ENCODE results near the gene PDE6B. TPM values are rescaled to one million over a fixed set of nuclear protein-coding genes. Genes with fewer than 3 reads are reported as not detected.

Gene PDE6B
- total and polyA plus RNA-seq, 2 of the 13 experiments (the other 11 are each of a cell fraction or from before 2014, with no cell fraction given): 0.38 to 0.40 TPM

GRCh38 chr4:605702-606425, 19.5 kb upstream of the PDE6B start (continued):
- TF ChIP-seq, protein P1, sequence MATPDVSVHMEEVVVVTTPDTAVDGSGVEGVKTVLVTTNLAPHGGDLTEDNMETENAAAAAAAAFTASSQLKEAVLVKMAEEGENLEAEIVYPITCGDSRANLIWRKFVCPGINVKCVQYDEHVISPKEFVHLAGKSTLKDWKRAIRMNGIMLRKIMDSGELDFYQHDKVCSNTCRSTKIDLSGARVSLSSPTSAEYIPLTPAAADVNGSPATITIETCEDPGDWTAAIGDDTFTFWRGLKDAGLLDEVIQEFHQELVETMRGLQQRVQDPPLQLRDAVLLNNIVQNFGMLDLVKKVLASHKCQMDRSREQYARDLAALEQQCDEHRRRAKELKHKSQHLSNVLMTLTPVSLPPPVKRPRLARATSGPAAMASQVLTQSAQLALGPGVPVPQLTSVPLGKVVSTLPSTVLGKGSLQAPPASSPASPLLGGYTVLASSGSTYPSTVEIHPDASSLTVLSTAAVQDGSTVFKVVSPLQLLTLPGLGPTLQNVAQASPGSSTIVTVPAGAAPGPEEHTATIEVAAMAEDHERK (CRISPR knock-in tag; IDR thresholded peaks at IDR 0.05; ENCODE audit: low read depth): no peak
- TF ChIP-seq ZBTB14 (CRISPR knock-in tag; IDR thresholded peaks at IDR 0.05) (no peak), NFRKB (IDR thresholded peaks at IDR 0.05) (no peak), JDP2 (CRISPR knock-in tag; IDR thresholded peaks at IDR 0.05; ENCODE audit: borderline replicate concordance) (no peak)

DNA sequence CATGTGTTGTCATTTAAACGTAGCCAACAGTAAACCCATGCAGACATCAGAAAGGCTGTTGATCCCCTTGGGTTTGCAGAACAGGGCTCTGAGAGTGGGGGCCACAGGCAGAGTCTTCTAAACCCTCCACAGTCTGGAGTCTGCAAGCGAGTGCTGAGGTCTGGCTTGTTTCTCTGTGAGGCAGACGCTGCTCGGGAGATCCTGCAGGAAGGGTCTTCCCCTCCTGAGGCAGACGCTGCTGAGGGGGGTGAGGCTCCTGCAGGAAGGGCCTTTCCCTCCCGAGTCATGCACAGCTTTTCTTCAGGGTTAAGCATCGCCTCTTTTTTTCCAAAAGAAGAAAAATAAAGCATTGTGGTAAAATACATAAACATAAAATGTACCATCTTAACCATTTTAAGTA, 17.1 kb upstream of the PDE6B start:
- WGBS (ENCODE audit: low lambda C conversion rate): 3% methylated on average over 4 of the region's 7 CpGs
- no peak overlapping the region for H3K4me2 ChIP-seq (ENCODE audit: low read depth, low read length)
- no peak overlapping the region for H3K4me3 ChIP-seq (replicated peaks in 1 of 3; ENCODE audit: insufficient read depth in 1 of 3, low read depth in 2 of 3, low read length in 3 of 3)
- DNase-seq (ENCODE audit: low spot score) (no peak), FAIRE-seq (no peak), ATAC-seq (no peak)
- H3K9me3 ChIP-seq (ENCODE audit: low read length): peaks cover 5% of the 10 kb centered on the region; the same call in 1 of the 2 replicates
- ChIA-PET CTCF (ENCODE audit: low intra/inter-chr PET ratio, low total read pairs) (no interaction called here), POLR2A (no interaction called here)
- H3K4me1 ChIP-seq (ENCODE audit: insufficient read depth, low read length): no peaks in the 10 kb centered on the region
- H3K36me3 ChIP-seq (replicated peaks in 1 of 2; ENCODE audit: control insufficient read depth in 1 of 2, insufficient read depth in 2 of 2, low read length in 2 of 2): no peaks in the 10 kb centered on the region
- no peak overlapping the region for H2AFZ ChIP-seq (ENCODE audit: low read length)
- H3K27ac ChIP-seq (ENCODE audit: extremely low read length, insufficient read depth, low read length): no peak overlapping the region
- H3K27me3 ChIP-seq (ENCODE audit: control insufficient read depth in 1 of 2, insufficient read depth in 2 of 2, low read length in 2 of 2): peaks cover 8 to 67% of the 10 kb centered on the region in 2 experiments
- H3K79me2 ChIP-seq (ENCODE audit: insufficient read depth, low read length): no peaks in the 10 kb centered on the region
- BruUV-seq (replicated peaks): no TSS peak
- no peaks in the 10 kb centered on the region for H4K20me1 ChIP-seq (ENCODE audit: insufficient read depth, low read length)
- H3K9ac ChIP-seq (ENCODE audit: insufficient read depth, low read depth, low read length): no peak overlapping the region
- in situ Hi-C loops (cut with HindIII; ENCODE audit: extremely low pct_ligation_motif_present, low pct_unique_long_range_greater_than_20kb): no loop called here
- intact Hi-C loops (cut with micrococcal nuclease; ENCODE audit: unreplicated experiment): loop anchor here (10.0 kb wide), 1 partner anchor 113 kb away; the partner anchor contains the start of genes PIGG and ZNF721
- no peak for TF ChIP-seq HOXA5 (CRISPR knock-in tag; IDR thresholded peaks at IDR 0.05)
- TF ChIP-seq MIXL1 (CRISPR knock-in tag; IDR thresholded peaks at IDR 0.05): no peak
- no peak for TF ChIP-seq ZSCAN9 (CRISPR knock-in tag; IDR thresholded peaks at IDR 0.05; ENCODE audit: borderline replicate concordance)
- no peak for TF ChIP-seq ZNF546 (CRISPR knock-in tag; conservative IDR thresholded peaks at IDR 0.05)
- TF ChIP-seq PAWR (CRISPR knock-in tag; IDR thresholded peaks at IDR 0.05; ENCODE audit: borderline replicate concordance): no peak
- TF ChIP-seq NFIB (CRISPR knock-in tag; IDR thresholded peaks at IDR 0.05; ENCODE audit: borderline replicate concordance): no peak
- TF ChIP-seq, protein P2, sequence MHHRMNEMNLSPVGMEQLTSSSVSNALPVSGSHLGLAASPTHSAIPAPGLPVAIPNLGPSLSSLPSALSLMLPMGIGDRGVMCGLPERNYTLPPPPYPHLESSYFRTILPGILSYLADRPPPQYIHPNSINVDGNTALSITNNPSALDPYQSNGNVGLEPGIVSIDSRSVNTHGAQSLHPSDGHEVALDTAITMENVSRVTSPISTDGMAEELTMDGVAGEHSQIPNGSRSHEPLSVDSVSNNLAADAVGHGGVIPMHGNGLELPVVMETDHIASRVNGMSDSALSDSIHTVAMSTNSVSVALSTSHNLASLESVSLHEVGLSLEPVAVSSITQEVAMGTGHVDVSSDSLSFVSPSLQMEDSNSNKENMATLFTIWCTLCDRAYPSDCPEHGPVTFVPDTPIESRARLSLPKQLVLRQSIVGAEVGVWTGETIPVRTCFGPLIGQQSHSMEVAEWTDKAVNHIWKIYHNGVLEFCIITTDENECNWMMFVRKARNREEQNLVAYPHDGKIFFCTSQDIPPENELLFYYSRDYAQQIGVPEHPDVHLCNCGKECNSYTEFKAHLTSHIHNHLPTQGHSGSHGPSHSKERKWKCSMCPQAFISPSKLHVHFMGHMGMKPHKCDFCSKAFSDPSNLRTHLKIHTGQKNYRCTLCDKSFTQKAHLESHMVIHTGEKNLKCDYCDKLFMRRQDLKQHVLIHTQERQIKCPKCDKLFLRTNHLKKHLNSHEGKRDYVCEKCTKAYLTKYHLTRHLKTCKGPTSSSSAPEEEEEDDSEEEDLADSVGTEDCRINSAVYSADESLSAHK (CRISPR knock-in tag; IDR thresholded peaks at IDR 0.05; ENCODE audit: borderline replicate concordance): no peak
- TF ChIP-seq USF2 (IDR thresholded peaks at IDR 0.05; ENCODE audit: low read depth, low read length): no peak
- no peak for TF ChIP-seq USF2 (CRISPR knock-in tag; IDR thresholded peaks at IDR 0.05; ENCODE audit: borderline replicate concordance)
- TF ChIP-seq, protein P3, sequence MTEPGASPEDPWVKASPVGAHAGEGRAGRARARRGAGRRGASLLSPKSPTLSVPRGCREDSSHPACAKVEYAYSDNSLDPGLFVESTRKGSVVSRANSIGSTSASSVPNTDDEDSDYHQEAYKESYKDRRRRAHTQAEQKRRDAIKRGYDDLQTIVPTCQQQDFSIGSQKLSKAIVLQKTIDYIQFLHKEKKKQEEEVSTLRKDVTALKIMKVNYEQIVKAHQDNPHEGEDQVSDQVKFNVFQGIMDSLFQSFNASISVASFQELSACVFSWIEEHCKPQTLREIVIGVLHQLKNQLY (CRISPR knock-in tag; IDR thresholded peaks at IDR 0.05): no peak
- TF ChIP-seq ZNF589 (CRISPR knock-in tag; conservative IDR thresholded peaks at IDR 0.05): no peak
- TF ChIP-seq ZMYM2 (CRISPR knock-in tag; IDR thresholded peaks at IDR 0.05): no peak
